GM10266 (cell line): Measurements from ENCODE around the gene SLC38A11.
"Not testable (repeated sequence)": the region's sequence is repeated elsewhere in the genome, so short reads cannot be mapped to it uniquely, and the experiment has no call there.

Experiments used
- DNase-seq: peaks from one replicate; pipeline ENCODE4 v3.0.0; 2012; ENCODE audit errors: extremely low spot score
- TF ChIP-seq, protein P1 (sequence below): IDR thresholded peaks from 2 replicates; pipeline ENCODE4 v1.5.1; 2012; ENCODE audit warnings: mild to moderate bottlenecking, low read depth; ENCODE audit not compliant: control insufficient read depth, insufficient read depth; ENCODE audit errors: missing control alignments

The SLC38A11 gene, protein sequence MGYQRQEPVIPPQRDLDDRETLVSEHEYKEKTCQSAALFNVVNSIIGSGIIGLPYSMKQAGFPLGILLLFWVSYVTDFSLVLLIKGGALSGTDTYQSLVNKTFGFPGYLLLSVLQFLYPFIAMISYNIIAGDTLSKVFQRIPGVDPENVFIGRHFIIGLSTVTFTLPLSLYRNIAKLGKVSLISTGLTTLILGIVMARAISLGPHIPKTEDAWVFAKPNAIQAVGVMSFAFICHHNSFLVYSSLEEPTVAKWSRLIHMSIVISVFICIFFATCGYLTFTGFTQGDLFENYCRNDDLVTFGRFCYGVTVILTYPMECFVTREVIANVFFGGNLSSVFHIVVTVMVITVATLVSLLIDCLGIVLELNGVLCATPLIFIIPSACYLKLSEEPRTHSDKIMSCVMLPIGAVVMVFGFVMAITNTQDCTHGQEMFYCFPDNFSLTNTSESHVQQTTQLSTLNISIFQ

DNA sequence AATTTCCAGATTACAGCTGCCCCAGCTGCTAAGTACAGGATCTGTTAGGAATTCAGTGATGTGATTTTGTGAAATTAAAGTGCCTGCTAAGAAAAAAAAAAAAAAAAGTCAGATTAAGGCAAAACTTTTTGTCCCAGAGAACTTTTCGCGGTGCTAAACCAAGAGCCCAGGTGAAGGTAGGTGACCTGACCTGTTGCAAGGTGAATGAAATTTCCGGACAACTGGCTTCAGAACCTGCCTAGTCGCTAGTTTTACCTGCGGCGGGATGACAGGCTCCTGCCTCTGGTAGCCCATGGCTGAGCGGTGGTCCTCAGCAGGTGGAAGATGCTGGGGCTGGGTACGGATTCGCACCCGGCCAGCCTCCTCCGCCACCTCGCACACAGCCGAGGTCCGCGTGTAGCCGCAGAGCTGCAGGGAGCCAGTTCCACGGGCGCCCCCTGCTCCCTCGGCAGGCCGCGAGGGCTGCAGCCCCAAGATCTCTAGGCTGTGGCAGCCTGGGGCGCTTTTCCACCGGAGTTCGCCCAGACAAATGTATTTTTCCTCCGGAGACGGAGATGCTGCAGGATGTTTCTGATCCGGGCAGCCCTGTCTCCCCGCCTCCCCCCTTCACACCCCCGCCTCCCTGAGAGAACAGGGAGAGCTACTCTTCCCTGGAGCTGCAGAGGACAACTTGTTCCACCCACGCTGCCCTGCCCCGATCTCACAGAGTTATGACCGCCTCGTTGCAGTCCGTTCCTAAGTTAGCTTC lies at the start of gene SLC38A11:
Gene SLC38A11 (minus strand): TSS at position 572 of the 748 bp plus-strand sequence. CDS start 278 bp downstream, at position 294.
- TF ChIP-seq, protein P1, sequence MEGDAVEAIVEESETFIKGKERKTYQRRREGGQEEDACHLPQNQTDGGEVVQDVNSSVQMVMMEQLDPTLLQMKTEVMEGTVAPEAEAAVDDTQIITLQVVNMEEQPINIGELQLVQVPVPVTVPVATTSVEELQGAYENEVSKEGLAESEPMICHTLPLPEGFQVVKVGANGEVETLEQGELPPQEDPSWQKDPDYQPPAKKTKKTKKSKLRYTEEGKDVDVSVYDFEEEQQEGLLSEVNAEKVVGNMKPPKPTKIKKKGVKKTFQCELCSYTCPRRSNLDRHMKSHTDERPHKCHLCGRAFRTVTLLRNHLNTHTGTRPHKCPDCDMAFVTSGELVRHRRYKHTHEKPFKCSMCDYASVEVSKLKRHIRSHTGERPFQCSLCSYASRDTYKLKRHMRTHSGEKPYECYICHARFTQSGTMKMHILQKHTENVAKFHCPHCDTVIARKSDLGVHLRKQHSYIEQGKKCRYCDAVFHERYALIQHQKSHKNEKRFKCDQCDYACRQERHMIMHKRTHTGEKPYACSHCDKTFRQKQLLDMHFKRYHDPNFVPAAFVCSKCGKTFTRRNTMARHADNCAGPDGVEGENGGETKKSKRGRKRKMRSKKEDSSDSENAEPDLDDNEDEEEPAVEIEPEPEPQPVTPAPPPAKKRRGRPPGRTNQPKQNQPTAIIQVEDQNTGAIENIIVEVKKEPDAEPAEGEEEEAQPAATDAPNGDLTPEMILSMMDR = no peak
- no peak for DNase-seq

DNA sequence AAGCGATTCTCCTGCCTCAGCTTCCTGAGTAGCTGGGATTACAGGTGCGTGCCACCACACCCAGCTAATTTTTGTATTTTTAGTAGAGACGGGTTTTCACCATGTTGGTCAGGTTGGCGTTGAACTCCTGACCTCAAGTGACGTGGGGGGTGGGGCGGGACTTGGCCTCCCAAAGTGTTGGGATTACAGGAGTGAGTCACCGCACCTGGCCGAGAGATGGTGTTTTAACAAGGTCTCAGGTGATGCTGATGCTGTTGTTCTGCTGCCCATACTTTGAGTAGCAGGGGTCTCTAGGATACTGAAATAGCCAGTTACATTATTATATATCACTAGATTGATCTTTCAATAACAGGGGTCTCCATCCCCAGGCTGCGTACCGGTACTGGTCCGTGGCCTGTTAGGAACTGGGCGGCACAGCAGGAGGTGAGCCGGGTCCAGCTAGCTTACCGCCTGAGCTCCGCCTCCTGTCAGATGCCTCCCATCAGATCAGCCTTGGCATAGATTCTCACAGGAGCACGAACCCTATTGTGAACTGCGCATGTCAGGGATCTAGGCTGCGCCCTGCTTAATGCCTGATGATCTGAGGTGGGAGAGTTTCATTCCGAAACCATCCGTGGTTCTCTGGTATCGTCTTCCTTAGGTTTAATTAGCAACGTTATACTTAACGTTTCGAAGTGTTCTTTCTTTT lies 48.3 kb upstream of the SLC38A11 start:
- TF ChIP-seq, protein P1 = no peak
- DNase-seq = no peak

DNA sequence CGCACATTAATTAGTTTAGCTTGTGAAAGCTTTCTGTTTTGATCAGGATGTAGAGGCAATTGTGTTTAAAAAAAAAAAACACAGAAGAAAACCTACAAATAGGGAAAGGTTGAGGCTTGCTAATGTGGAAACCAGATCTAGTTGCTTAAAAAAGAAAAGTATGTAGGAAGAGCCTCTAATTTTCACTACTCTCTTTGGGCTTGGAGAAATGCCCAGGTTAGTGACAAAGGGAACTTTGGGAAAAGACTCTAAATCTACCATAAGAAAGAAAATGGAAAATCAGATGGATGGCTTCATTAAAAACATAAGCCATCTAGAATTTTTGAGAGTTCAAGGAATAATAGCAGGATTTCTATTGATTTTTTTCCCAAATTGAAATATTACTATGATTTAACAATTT lies 47.3 kb upstream of the SLC38A11 start:
- no peak for DNase-seq
- TF ChIP-seq, protein P1 = no peak

DNA sequence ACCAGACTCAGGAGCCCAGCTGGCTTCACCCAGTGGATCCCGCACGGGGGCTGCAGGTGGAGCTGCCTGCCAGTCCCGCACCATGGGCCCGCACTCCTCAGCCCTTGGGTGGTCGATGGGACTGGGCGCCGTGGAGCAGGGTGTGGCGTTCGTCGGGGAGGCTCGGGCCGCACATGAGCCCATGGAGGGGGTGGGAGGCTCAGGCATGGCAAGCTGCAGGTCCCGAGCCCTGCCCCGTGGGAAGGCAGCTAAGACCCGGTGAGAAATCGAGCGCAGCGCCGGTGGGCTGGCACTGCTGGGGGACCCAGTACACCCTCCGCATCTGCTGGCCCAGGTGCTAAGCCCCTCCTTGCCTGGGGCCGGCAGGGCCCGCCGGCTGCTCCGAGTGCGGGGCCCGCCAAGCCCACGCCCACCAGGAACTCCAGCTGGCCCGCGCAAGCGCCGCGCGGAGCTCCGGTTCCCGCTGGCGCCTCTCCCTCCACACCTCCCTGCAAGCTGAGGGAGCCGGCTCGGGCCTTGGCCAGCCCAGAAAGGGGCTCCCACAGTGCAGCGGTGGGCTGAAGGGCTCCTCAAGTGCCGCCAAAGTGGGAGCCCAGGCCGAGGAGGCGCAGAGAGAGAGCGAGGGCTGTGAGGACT lies 39.5 kb upstream of the SLC38A11 start:
- DNase-seq = not testable (repeated sequence)

DNA sequence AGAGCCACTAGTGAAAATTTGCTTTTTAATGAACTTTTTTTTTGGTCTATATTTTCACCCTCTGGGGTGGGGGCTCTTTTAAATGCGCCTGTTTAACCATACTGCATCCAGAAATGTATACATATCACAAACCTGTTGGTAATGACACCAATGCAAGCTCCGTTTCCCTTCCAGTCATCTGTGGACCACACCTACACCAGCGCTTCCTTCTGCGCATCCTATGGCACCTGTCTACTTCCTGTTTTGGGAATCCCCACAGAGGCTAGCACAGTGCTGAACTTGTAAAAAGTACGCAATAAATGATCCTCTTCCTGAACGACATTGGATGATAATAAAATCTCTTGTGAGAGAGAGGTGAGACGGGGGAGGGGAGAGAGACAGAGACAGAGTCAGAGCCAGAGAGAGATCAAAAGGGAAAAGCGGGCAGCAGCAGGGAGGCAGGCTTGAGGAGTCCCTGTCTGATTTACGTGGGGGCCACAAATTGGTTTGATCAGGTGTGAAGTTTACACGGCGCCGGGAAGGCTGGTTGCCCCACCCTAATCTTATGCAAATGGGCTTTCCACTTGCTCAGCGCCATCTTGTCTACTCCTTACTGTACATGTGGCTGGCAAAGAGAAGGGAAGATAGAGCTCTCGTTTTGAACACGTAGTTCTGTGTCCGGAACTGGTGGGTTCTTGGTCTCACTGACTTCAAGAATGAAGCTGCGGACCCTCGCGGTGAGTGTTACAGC lies 38.1 kb upstream of the SLC38A11 start:
- TF ChIP-seq, protein P1 = no peak
- DNase-seq = no peak

DNA sequence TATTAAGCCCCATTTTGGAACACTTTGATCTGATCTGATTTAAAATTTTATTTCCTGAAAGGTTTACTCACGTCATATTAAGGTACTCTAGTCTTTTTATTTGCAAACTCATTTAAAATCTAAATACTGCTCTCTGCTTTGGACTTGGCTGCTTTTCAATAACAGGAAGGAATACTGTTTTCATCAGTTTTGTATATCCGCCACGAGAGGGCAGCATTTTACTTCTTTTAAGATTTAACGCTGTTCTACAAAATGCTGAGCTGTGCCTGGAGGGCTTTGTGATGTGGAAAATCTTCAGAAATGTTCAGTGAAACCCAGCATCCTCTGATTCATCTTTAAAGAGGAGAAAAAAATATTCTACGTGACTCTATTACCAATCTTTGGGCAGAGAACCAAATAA lies 37.5 kb upstream of the SLC38A11 start:
- TF ChIP-seq, protein P1 = peak; percentile 64
- DNase-seq = peak; percentile 38

DNA sequence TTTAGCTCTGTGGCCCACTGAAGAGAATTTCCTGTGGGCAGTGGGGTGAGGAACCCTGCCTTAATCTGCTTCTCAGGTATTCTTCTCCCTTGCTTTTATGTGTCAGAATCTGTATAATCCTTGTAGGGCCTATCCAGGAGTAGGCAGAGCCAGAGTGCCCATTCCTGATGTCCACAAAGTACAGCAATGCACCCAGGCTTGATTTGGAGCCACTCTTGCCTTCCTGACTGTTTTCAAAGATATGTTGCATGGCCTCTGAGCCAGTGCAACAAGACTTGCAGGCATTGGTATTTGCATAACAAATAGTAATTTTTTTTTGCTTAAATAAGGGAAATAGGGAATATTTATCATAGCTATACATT lies 36.7 kb upstream of the SLC38A11 start:
- not testable (repeated sequence) for DNase-seq

DNA sequence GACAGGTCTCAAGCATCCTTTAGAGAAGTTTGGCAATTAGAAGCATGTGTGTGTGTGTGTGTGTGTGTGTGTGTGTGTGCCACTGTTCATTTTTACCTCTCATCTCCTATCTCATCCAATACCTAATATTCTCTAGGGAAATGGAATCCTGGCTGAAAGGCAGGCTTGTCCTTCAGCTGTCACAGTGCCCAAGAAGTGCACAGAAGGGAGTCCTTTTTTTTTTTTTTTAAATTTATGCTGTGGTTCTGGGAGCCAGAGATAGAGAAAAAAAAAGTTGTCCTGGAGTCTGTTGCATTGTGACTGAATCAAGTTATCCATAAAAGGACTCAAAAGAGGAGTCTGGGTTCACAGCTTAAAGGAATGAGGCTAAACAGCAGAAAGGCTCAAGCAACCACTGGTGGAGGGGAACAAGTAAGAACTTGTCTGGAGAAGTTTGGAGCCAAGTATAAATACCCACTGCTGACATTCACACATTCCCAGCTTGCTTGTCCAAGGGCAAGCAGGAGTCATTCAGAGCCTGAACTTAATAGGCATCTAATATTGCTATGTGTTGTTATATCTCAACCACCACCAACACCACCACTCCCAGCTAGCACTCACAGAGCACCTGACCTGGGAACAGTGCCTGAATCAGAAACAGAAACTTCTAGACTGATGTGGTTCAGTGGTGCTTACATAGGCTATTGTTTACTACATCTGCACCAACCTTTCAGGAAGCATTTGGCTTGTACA lies 36.2 kb upstream of the SLC38A11 start:
- not testable (repeated sequence) for DNase-seq

DNA sequence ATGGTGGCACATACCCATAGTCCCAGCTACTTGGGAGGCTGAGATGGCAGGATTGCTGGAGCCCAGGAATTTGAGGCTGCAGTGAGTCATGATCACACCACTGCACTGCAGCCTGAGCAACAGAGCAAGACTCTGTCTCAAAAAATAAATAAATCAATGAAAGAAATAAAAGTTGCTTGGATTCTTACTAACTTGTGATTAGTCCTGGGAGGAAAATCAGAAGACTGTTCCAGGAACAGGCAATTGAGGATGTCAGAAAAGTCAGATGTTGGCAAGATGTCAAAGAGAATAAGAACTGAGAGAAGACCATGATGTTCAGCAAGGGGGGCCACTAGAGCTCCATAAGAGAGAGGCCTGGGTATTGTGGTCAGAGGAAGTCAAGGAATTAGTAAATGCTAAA lies 35.6 kb upstream of the SLC38A11 start:
- DNase-seq = not testable (repeated sequence)

DNA sequence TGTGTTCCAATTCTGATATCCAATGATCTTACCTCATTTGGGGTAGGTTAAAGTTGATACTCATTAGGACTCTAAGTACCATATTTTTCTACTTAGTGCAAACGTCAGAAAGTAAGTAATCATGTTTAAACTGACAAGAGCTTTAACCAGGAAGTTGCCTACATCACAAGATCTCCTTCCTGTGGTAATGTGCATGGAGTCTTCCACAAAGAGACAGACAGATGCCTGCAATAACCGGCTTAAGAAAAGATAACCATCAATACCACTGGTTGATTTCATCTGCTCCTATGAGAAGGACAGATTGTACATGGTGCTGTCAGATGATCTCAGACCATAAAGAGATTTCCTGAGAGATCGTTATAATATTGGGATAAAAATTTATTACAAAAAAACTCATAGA lies 33.5 kb upstream of the SLC38A11 start:
- not testable (repeated sequence) for DNase-seq

DNA sequence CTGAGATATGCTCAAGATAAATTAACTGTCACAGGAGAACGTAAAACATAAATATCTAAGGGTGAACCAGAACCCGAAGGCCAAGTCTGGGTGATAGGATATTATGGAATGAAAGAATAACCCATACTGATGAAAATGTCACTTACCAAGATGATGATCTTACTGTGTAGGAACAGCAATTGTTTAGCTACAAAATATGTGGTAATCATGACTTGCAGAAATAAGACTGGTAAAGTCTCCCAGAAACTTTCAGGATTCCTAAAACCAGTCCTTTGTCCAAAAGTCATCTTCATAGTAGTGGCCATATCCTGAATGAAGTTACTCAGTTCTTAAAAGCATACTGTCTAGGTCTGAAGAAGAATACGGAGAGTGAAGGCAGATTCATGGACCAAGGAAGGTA lies 30.7 kb upstream of the SLC38A11 start:
- DNase-seq = not testable (repeated sequence)
